IMR-90 (cell line): ENCODE measurements around the gene SLC7A9. TPM values are rescaled to one million over a fixed set of nuclear protein-coding genes. Genes with fewer than 3 reads are reported as not detected.

Source experiments
- ATAC-seq: fragments of 200-7000 bp; cut with Tn5 transposase; 2 replicates; pipeline ENCODE4 v1.9.1; 2020; ENCODE audit warnings: low read depth, mild to moderate bottlenecking, moderate library complexity
- BruUV-seq: library from RNA; stranded (reverse); fragments of 400-500 nt; replicated peaks from 2 replicates; lab custom pipeline; 2021; lab: Mats Ljungman, UMichigan
- CTCF ChIA-PET: fragments of 300-600 bp; formaldehyde crosslinking; extraction: SDS; loops from one replicate; lab custom pipeline; 2021; ENCODE audit warnings: antibody characterized with exemption; lab: Yijun Ruan, JAX
- POLR2A ChIA-PET: fragments of 300-600 bp; sonication (Branson Sonifier 250); formaldehyde crosslinking; loops from one replicate; lab custom pipeline; 2022; ENCODE audit warnings: antibody characterized with exemption; ENCODE audit not compliant: unreplicated experiment; lab: Charles Lee
- DNase-seq: peaks from one replicate; pipeline ENCODE4 v3.0.0; 2013
- H2AFZ ChIP-seq: replicated peaks from 2 replicates; pipeline ENCODE3; 2013; ENCODE audit warnings: low read length, mild to moderate bottlenecking; ENCODE audit not compliant: poor library complexity
- H2AK5ac ChIP-seq: 2 replicates; pipeline ENCODE4 v1.6.1; 2013; ENCODE audit warnings: low read depth, low read length, inconsistent platforms
- H2AK9ac ChIP-seq: replicated peaks from 2 replicates; pipeline ENCODE3; 2013; ENCODE audit warnings: mild to moderate bottlenecking, low read depth, low read length, moderate library complexity; ENCODE audit not compliant: poor library complexity
- H2BK120ac ChIP-seq: 2 replicates; pipeline ENCODE4 v1.6.1; 2013; ENCODE audit warnings: low read depth, low read length, inconsistent platforms
- H2BK15ac ChIP-seq: 3 replicates; pipeline ENCODE4 v1.6.1; 2013; ENCODE audit warnings: low read depth, low read length, inconsistent platforms
- H2BK20ac ChIP-seq: 2 replicates; pipeline ENCODE4 v1.6.1; 2013; ENCODE audit warnings: low read depth, mild to moderate bottlenecking, inconsistent platforms, low read length, moderate library complexity
- H2BK5ac ChIP-seq: 2 replicates; pipeline ENCODE4 v1.6.1; 2013; ENCODE audit warnings: mild to moderate bottlenecking, low read depth, low read length, inconsistent platforms; ENCODE audit not compliant: poor library complexity, severe bottlenecking
- H3K14ac ChIP-seq: replicated peaks from 2 replicates; pipeline ENCODE4 v1.6.1; 2013; ENCODE audit warnings: low read depth, low read length, inconsistent platforms
- H3K18ac ChIP-seq: 2 replicates; pipeline ENCODE4 v1.6.1; 2013; ENCODE audit warnings: low read depth, low read length, control low read depth
- H3K23ac ChIP-seq: 2 replicates; pipeline ENCODE4 v1.6.1; 2013; ENCODE audit warnings: low read depth, low read length, inconsistent platforms
- H3K27ac ChIP-seq: 2 replicates; pipeline ENCODE4 v1.5.1; 2013; ENCODE audit warnings: mild to moderate bottlenecking, control low read depth, low read length; ENCODE audit not compliant: insufficient read depth
- H3K27me3 ChIP-seq: 2 replicates; pipeline ENCODE4 v1.6.1; 2013; ENCODE audit warnings: low read length; ENCODE audit not compliant: control insufficient read depth, insufficient read depth
- H3K36me3 ChIP-seq: 2 replicates; pipeline ENCODE4 v1.6.1; 2013; ENCODE audit warnings: low read length, mixed read lengths; ENCODE audit not compliant: control insufficient read depth, insufficient read depth
- H3K4ac ChIP-seq: 2 replicates; pipeline ENCODE4 v1.6.1; 2013; ENCODE audit warnings: low read depth, low read length, inconsistent platforms
- H3K4me1 ChIP-seq: 2 replicates; pipeline ENCODE4 v1.6.1; 2013; ENCODE audit warnings: low read length, mixed read lengths; ENCODE audit not compliant: control insufficient read depth, insufficient read depth
- H3K4me2 ChIP-seq: 2 replicates; pipeline ENCODE4 v1.6.1; 2013; ENCODE audit warnings: low read depth, mild to moderate bottlenecking, control low read depth, low read length, moderate library complexity
- H3K4me3 ChIP-seq: 2 replicates; pipeline ENCODE4 v1.5.1; 2013; ENCODE audit warnings: low read depth, mild to moderate bottlenecking, control low read depth, low read length, moderate library complexity; ENCODE audit not compliant: insufficient read depth
- H3K56ac ChIP-seq: 2 replicates; pipeline ENCODE4 v1.6.1; 2013; ENCODE audit warnings: low read length, inconsistent platforms; ENCODE audit not compliant: insufficient read depth; ENCODE audit errors: extremely low read depth
- H3K79me1 ChIP-seq, 2 experiments: 2 replicates each; pipeline ENCODE4 v1.6.1; 2013; ENCODE audit warnings: low read length in 2 of 2, inconsistent platforms in 1 of 2, low read depth in 1 of 2
- H3K9ac ChIP-seq: 2 replicates; pipeline ENCODE4 v1.6.1; 2013; ENCODE audit warnings: low read depth, low read length, control low read depth
- H3K9me1 ChIP-seq: 2 replicates; pipeline ENCODE4 v1.6.1; 2013; ENCODE audit warnings: low read length, inconsistent platforms; ENCODE audit not compliant: insufficient read depth
- H3K9me3 ChIP-seq: 2 replicates; pipeline ENCODE4 v1.6.1; 2013; ENCODE audit warnings: low read length; ENCODE audit not compliant: control insufficient read depth, insufficient read depth
- H4K20me1 ChIP-seq: 2 replicates; pipeline ENCODE4 v1.6.1; 2013; ENCODE audit warnings: low read length, inconsistent platforms; ENCODE audit not compliant: insufficient read depth
- H4K5ac ChIP-seq: 2 replicates; pipeline ENCODE4 v1.6.1; 2013; ENCODE audit warnings: mild to moderate bottlenecking, low read depth, low read length, control low read depth
- H4K8ac ChIP-seq, 2 experiments: 2 replicates each; pipeline ENCODE4 v1.6.1; 2013; ENCODE audit warnings: low read depth in 2 of 2, low read length in 2 of 2, control low read depth in 1 of 2, inconsistent platforms in 1 of 2
- H4K91ac ChIP-seq: 2 replicates; pipeline ENCODE4 v1.6.1; 2013; ENCODE audit warnings: low read depth, low read length, inconsistent platforms; ENCODE audit not compliant: insufficient read depth
- BHLHE40 ChIP-seq: fragments of 150-350 bp; IDR thresholded peaks from 2 replicates; pipeline ENCODE4 v1.6.1; 2016; ENCODE audit warnings: mild to moderate bottlenecking, low read depth, low read length
- POLR2A ChIP-seq: IDR thresholded peaks from 2 replicates; pipeline ENCODE4 v1.6.1; 2012; ENCODE audit warnings: mild to moderate bottlenecking, low read depth, low read length
- WGBS, 2 experiments: methylation state at CpG; one replicate each; pipeline versions ENCODE4 v1.1.5 to v1.1.7; 2013; ENCODE audit warnings: missing lambda C conversion rate in 2 of 2; ENCODE audit not compliant: insufficient read length in 1 of 2; ENCODE audit errors: extremely low coverage in 2 of 2; 5-methylcytosine and 5-hydroxymethylcytosine counted together
- dilution Hi-C: fragments of 300-500 bp; cut with HindIII; formaldehyde crosslinking; loops from one replicate; pipeline ENCODE4 v1.14.3; 2018; ENCODE audit warnings: low sequenced_read_pairs; ENCODE audit not compliant: unreplicated experiment
- in situ Hi-C: fragments of 300-500 bp; cut with MboI; formaldehyde crosslinking; loops from 3 replicates; pipeline ENCODE4 v1.14.3; 2019; ENCODE audit warnings: low sequenced_read_pairs, inconsistent platforms, mixed read lengths
- intact Hi-C: fragments of 100-400 bp; cut with micrococcal nuclease; formaldehyde crosslinking; loops from 2 replicates; pipeline ENCODE4 v1.10.0; 2022
- polyA plus RNA-seq, 3 experiments: library from polyadenylated mRNA; depleted of rRNA; stranded (reverse); fragments of >200 nt; gene quantifications; 2 replicates each; pipeline ENCODE4 v1.2.3, GENCODE V29; 2012; ENCODE audit warnings: low replicate concordance in 1 of 3
- total RNA-seq: library from RNA; depleted of rRNA; stranded (reverse); fragments of >200 nt; gene quantifications from 2 replicates; pipeline ENCODE4 v1.2.3, GENCODE V29; 2012

The SLC7A9 gene
- total and polyA plus RNA-seq, 2 of the 4 experiments (the other 2 are of a cell fraction), result not detected

DNA sequence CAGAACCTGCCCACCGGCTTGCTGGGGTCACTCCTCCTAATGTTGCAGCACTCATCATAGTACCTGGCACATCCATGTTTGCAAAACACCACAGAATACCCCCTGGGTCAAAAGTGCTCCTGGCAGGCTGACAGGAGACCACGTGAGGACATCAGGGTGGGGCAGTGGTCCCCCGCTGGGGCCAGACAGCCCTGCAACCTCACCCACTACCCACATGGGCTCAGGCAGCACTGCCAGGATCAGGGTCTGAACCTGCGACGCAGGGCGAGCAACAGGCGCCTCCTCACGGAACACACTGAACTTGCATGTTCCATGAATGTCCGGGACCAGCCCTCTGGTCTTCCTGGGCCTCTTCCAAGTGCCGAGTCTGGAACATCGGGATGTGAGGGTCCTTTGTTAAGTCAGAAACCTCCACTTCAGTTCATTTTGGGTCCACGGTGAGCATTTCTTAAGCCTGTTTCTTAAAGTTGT lies 1.4 kb upstream of the SLC7A9 start:
- Histone ChIP-seq H2BK120ac (no peak overlapping the region), H2BK5ac (no peak overlapping the region), H2BK15ac (no peak overlapping the region), H3K36me3 (no peaks in the 10 kb centered on the region), H3K4me1 (no peaks in the 10 kb centered on the region), H3K18ac (no peak overlapping the region), H3K23ac (no peak overlapping the region), H3K79me1 (no peaks in the 10 kb centered on the region), H2AFZ (no peak overlapping the region), H4K91ac (no peak overlapping the region), H2AK5ac (no peak overlapping the region), H3K9ac (no peak overlapping the region), H3K4me3 (no peak overlapping the region), H2BK20ac (no peak overlapping the region), H3K27me3 (no peaks in the 10 kb centered on the region), H3K14ac (no peak overlapping the region), H3K9me1 (no peaks in the 10 kb centered on the region), H4K5ac (no peak overlapping the region), H3K27ac (no peak overlapping the region), H3K9me3 (no peaks in the 10 kb centered on the region), H3K56ac (no peak overlapping the region), H3K4me2 (no peak overlapping the region), H4K20me1 (no peaks in the 10 kb centered on the region), H2AK9ac (no peak overlapping the region), H4K8ac (no peak overlapping the region), H3K4ac (no peak overlapping the region)
- DNase-seq, result no peak
- TF ChIP-seq BHLHE40 (no peak), POLR2A (no peak)
- intact Hi-C loops, result no loop called here
- CTCF ChIA-PET, result interaction anchor here (0.7 kb wide), 1 partner anchor 12 kb away, joined by 3 read pairs; no protein-coding TSS in a partner anchor
- WGBS, 2 experiments, result 57% methylated on average over 8 of the region's 12 CpGs; no CpG with 5 or more reads in 1 of the 2 experiments
- no TSS peak for BruUV-seq
- in situ Hi-C loops, result no loop called here
- POLR2A ChIA-PET, result no interaction called here
- dilution Hi-C loops, result no loop called here
- no peak for ATAC-seq
